CD4-positive, alpha-beta T cell (primary cell): ENCODE results near the gene CABCOCO1. TPM values are rescaled to one million over a fixed set of nuclear protein-coding genes. Genes with fewer than 3 reads are reported as not detected.

ENCODE experiments used
- ATAC-seq: fragments of 200-7000 bp; cut with Tn5 transposase; one replicate; pipeline ENCODE4 v1.10.0; 2022; ENCODE audit warnings: mild to moderate bottlenecking; ENCODE audit not compliant: poor library complexity
- CTCF ChIA-PET: fragments of 350-600 bp; sonication (Branson Sonifier 250); formaldehyde crosslinking; loops from one replicate; lab custom pipeline; 2021; ENCODE audit warnings: antibody characterized with exemption, inconsistent platforms; lab: Charles Lee
- POLR2A ChIA-PET: fragments of 350-600 bp; sonication (Branson Sonifier 250); formaldehyde crosslinking; loops from one replicate; lab custom pipeline; 2021; ENCODE audit warnings: antibody characterized with exemption, inconsistent platforms; lab: Charles Lee
- DNase-seq, 14 experiments: peaks; one replicate each; pipeline ENCODE4 v3.0.0-alpha.2; 2013 to 2020; ENCODE audit warnings: mixed read lengths in 2 of 14
- H3K27ac ChIP-seq, 2 donors: one replicate each; pipeline versions ENCODE4 v1.5.1 to v1.7.0; 2013; ENCODE audit warnings: low read length in 2 of 2, low read depth in 1 of 2, mild to moderate bottlenecking in 1 of 2
- H3K27me3 ChIP-seq, 2 experiments: 1 replicate in 1 of 2; 2 replicates in 1 of 2; pipeline versions ENCODE4 v1.6.1 to v1.7.0; 2013; ENCODE audit warnings: low read length in 2 of 2, control low read depth in 1 of 2, mild to moderate bottlenecking in 1 of 2, moderate library complexity in 1 of 2; ENCODE audit not compliant: insufficient read depth in 2 of 2, control insufficient read depth in 1 of 2
- H3K36me3 ChIP-seq: one replicate; pipeline ENCODE4 v1.6.1; 2013; ENCODE audit warnings: low read length, control low read depth; ENCODE audit not compliant: insufficient read depth
- H3K4me1 ChIP-seq: one replicate; pipeline ENCODE4 v1.6.1; 2013; ENCODE audit warnings: low read length, control low read depth; ENCODE audit not compliant: insufficient read depth
- H3K4me3 ChIP-seq: one replicate; pipeline ENCODE4 v1.5.1; 2013; ENCODE audit warnings: mild to moderate bottlenecking, low read length, moderate library complexity
- H3K9me3 ChIP-seq, 2 experiments: 1 replicate in 1 of 2; 2 replicates in 1 of 2; pipeline versions ENCODE4 v1.6.1 to v1.7.0; 2013; ENCODE audit warnings: low read length in 2 of 2, mild to moderate bottlenecking in 2 of 2, control low read depth in 1 of 2, moderate library complexity in 1 of 2; ENCODE audit not compliant: control insufficient read depth in 1 of 2, insufficient read depth in 1 of 2
- H3K27ac Mint-ChIP-seq: one replicate; pipeline ENCODE4 v1.8.0; 2020; ENCODE audit warnings: mixed read lengths
- H3K27me3 Mint-ChIP-seq: one replicate; pipeline ENCODE4 v1.8.0; 2021; ENCODE audit warnings: mixed read lengths
- H3K36me3 Mint-ChIP-seq: one replicate; pipeline ENCODE4 v1.8.0; 2021; ENCODE audit warnings: low read depth, mixed read lengths
- H3K4me1 Mint-ChIP-seq: one replicate; pipeline ENCODE4 v1.8.0; 2021; ENCODE audit warnings: low read depth, mixed read lengths
- H3K4me3 Mint-ChIP-seq: one replicate; pipeline ENCODE4 v1.8.0; 2020; ENCODE audit warnings: mild to moderate bottlenecking, mixed read lengths
- H3K9me3 Mint-ChIP-seq: one replicate; pipeline ENCODE4 v1.8.0; 2020; ENCODE audit warnings: mixed read lengths
- intact Hi-C, 2 experiments: fragments of 100-400 bp; cut with DNase I in 1 of 2; cut with micrococcal nuclease in 1 of 2; formaldehyde crosslinking; loops; one replicate each; pipeline versions ENCODE4 v1.15.1 to v1.9.0; 2023 to 2025; cut with DNase I, micrococcal nuclease
- total RNA-seq, 174 experiments: library from RNA in 2 of 174; stranded (reverse) in 2 of 174; gene quantifications; one replicate each; pipeline ENCODE4 v1.2.3 and lab custom pipeline; 2021 to 2026
- TF ChIP-seq, protein P1 (sequence below): fragments of 200-600 bp; IDR thresholded peaks from one replicate; pipeline ENCODE4 v1.8.0; 2022; ENCODE audit warnings: antibody characterized with exemption, mild to moderate bottlenecking

The CABCOCO1 gene
- total RNA-seq, 2 experiments from 2014 or later = not detected

GRCh38 chr10:61795551-61795950, 132.8 kb downstream of the CABCOCO1 start:
- H3K4me1 ChIP-seq = no peaks in the 10 kb centered on the region
- no peaks in the 10 kb centered on the region for H3K36me3 ChIP-seq
- ChIA-PET CTCF (no interaction called here), POLR2A (no interaction called here)
- Mint-ChIP-seq H3K4me1 (no peaks in the 10 kb centered on the region), H3K27me3 (no peaks in the 10 kb centered on the region), H3K36me3 (no peaks in the 10 kb centered on the region), H3K27ac (no peak overlapping the region), H3K9me3 (no peaks in the 10 kb centered on the region), H3K4me3 (no peak overlapping the region)
- no peak for DNase-seq
- TF ChIP-seq, protein P1, sequence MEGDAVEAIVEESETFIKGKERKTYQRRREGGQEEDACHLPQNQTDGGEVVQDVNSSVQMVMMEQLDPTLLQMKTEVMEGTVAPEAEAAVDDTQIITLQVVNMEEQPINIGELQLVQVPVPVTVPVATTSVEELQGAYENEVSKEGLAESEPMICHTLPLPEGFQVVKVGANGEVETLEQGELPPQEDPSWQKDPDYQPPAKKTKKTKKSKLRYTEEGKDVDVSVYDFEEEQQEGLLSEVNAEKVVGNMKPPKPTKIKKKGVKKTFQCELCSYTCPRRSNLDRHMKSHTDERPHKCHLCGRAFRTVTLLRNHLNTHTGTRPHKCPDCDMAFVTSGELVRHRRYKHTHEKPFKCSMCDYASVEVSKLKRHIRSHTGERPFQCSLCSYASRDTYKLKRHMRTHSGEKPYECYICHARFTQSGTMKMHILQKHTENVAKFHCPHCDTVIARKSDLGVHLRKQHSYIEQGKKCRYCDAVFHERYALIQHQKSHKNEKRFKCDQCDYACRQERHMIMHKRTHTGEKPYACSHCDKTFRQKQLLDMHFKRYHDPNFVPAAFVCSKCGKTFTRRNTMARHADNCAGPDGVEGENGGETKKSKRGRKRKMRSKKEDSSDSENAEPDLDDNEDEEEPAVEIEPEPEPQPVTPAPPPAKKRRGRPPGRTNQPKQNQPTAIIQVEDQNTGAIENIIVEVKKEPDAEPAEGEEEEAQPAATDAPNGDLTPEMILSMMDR = no peak
- no peaks in the 10 kb centered on the region for H3K9me3 ChIP-seq
- no peak overlapping the region for H3K4me3 ChIP-seq
- no peaks in the 10 kb centered on the region for H3K27me3 ChIP-seq
- intact Hi-C loops = no loop called here
- no peak overlapping the region for H3K27ac ChIP-seq
- ATAC-seq = no peak

- Mint-ChIP-seq H3K9me3 (no peaks in the 10 kb centered on the region), H3K4me3 (no peak overlapping the region), H3K27me3 (no peaks in the 10 kb centered on the region), H3K4me1 (no peaks in the 10 kb centered on the region), H3K27ac (no peak overlapping the region), H3K36me3 (no peaks in the 10 kb centered on the region)
- intact Hi-C loops = no loop called here
- Histone ChIP-seq H3K36me3 (no peaks in the 10 kb centered on the region), H3K27ac (no peak overlapping the region), H3K9me3 (no peaks in the 10 kb centered on the region), H3K4me1 (no peaks in the 10 kb centered on the region), H3K27me3 (no peaks in the 10 kb centered on the region), H3K4me3 (no peak overlapping the region)
- POLR2A ChIA-PET = no interaction called here
- TF ChIP-seq, protein P1 = no peak
- DNase-seq (no peak), ATAC-seq (no peak)
- CTCF ChIA-PET = no interaction called here
Observed at GRCh38 chr10:61796785-61797184, 134.1 kb downstream of the CABCOCO1 start.

- Histone ChIP-seq H3K4me1 (no peaks in the 10 kb centered on the region), H3K27me3 (no peaks in the 10 kb centered on the region), H3K36me3 (no peaks in the 10 kb centered on the region), H3K9me3 (no peaks in the 10 kb centered on the region), H3K4me3 (no peak overlapping the region), H3K27ac (no peak overlapping the region)
- intact Hi-C loops = no loop called here
- H3K36me3 Mint-ChIP-seq = no peaks in the 10 kb centered on the region
- TF ChIP-seq, protein P1 = no peak
- ATAC-seq = no peak
- CTCF ChIA-PET = no interaction called here
- no peaks in the 10 kb centered on the region for H3K27me3 Mint-ChIP-seq
- H3K4me1 Mint-ChIP-seq = no peaks in the 10 kb centered on the region
- H3K27ac Mint-ChIP-seq = no peak overlapping the region
- no peaks in the 10 kb centered on the region for H3K9me3 Mint-ChIP-seq
- no peak overlapping the region for H3K4me3 Mint-ChIP-seq
- POLR2A ChIA-PET = no interaction called here
- DNase-seq = no peak
Observed at GRCh38 chr10:61797304-61798153, 134.8 kb downstream of the CABCOCO1 start.
